Skeletal muscle tissue (tissue), 4 donors: ENCODE results near the gene HSPA12A. TPM values are rescaled to one million over a fixed set of nuclear protein-coding genes. Genes with fewer than 3 reads are reported as not detected.

Experiments used
- H3K27ac ChIP-seq: one replicate; pipeline ENCODE4 v1.7.0; 2013; ENCODE audit warnings: mild to moderate bottlenecking, low read depth, low read length, inconsistent platforms
- H3K27me3 ChIP-seq, 3 donors: one replicate each; pipeline ENCODE4 v1.7.0; 2013; ENCODE audit warnings: low read length in 3 of 3; ENCODE audit not compliant: control insufficient read depth in 3 of 3, insufficient read depth in 3 of 3
- H3K36me3 ChIP-seq, 3 donors: one replicate each; pipeline ENCODE4 v1.7.0; 2013; ENCODE audit warnings: low read length in 3 of 3; ENCODE audit not compliant: control insufficient read depth in 3 of 3, insufficient read depth in 3 of 3
- H3K4me1 ChIP-seq, 3 donors: one replicate each; pipeline ENCODE4 v1.7.0; 2013; ENCODE audit warnings: low read length in 3 of 3, mild to moderate bottlenecking in 3 of 3; ENCODE audit not compliant: control insufficient read depth in 3 of 3, insufficient read depth in 3 of 3
- H3K4me3 ChIP-seq, 3 donors: one replicate each; pipeline ENCODE4 v1.7.0; 2013; ENCODE audit warnings: low read length in 3 of 3
- H3K9ac ChIP-seq, 3 donors: one replicate each; pipeline ENCODE4 v1.7.0; 2013; ENCODE audit warnings: low read length in 3 of 3, mild to moderate bottlenecking in 3 of 3, moderate library complexity in 2 of 3, low read depth in 1 of 3
- H3K9me3 ChIP-seq, 3 donors: one replicate each; pipeline ENCODE4 v1.7.0; 2013; ENCODE audit warnings: low read length in 3 of 3; ENCODE audit not compliant: control insufficient read depth in 3 of 3
- total RNA-seq: library from RNA; depleted of rRNA; stranded (reverse); fragments of >200 nt; gene quantifications from one replicate; pipeline ENCODE4 v1.2.3, GENCODE V29; 2014
- donor health status: Osteomylitis.

The HSPA12A gene
- total RNA-seq, 1 donor from 2014 or later: 8.4 TPM

- Histone ChIP-seq H3K36me3 (no peaks in the 10 kb centered on the region), H3K27ac (no peak overlapping the region), H3K9ac (no peak overlapping the region), H3K4me3 (no peak overlapping the region), H3K9me3 (no peaks in the 10 kb centered on the region), H3K4me1 (peaks cover 4 to 6% (median 4%) of the 10 kb centered on the region in 3 donors), H3K27me3 (peaks cover 0 to 3% (median 0%) of the 10 kb centered on the region in 3 donors)
Observed at GRCh38 chr10:116783011-116783655, 40.8 kb upstream of the HSPA12A start.

DNA sequence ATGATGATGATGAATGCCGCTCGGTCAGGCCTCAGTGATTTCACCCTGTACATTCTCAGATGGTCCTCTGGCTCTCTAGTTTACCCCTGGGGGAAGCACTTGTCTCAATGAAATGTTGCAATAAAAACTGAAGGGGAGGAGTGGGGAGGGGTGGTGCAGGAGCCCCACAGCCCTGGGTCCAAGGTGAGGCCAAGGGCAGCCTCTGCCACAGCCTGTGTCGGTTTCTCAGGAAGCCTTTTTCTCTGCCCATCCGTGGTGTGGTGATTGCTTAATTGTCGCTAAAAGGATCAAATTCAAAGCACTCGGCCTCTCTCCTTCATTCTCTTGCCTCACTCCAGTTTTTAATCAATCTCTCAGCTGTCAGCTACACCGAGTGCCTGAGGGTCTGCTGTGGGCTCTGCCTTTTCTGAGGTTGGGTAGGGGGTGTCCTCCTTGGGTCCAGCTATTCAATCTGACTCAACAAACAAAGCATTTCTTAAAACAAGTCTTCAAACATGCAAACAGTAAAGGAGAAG lies 39.1 kb upstream of the HSPA12A start:
- Histone ChIP-seq H3K9ac (no peak overlapping the region), H3K27ac (no peak overlapping the region), H3K9me3 (no peaks in the 10 kb centered on the region), H3K4me1 (no peaks in the 10 kb centered on the region), H3K4me3 (no peak overlapping the region), H3K36me3 (no peaks in the 10 kb centered on the region), H3K27me3 (no peaks in the 10 kb centered on the region)

GRCh38 chr10:116780691-116781205 lies 38.4 kb upstream of the HSPA12A start:
- H3K4me1 ChIP-seq: no peaks in the 10 kb centered on the region
- peaks cover 0 to 1% (median 0%) of the 10 kb centered on the region in 3 donors for H3K27me3 ChIP-seq
- no peaks in the 10 kb centered on the region for H3K36me3 ChIP-seq
- H3K9ac ChIP-seq: no peak overlapping the region
- no peak overlapping the region for H3K27ac ChIP-seq
- H3K9me3 ChIP-seq: no peaks in the 10 kb centered on the region
- no peak overlapping the region for H3K4me3 ChIP-seq

GRCh38 chr10:116779076-116779687 lies 36.8 kb upstream of the HSPA12A start:
- Histone ChIP-seq H3K9me3 (no peaks in the 10 kb centered on the region), H3K36me3 (no peaks in the 10 kb centered on the region), H3K27ac (no peak overlapping the region), H3K27me3 (peaks cover 0 to 9% (median 0%) of the 10 kb centered on the region in 3 donors), H3K9ac (no peak overlapping the region), H3K4me3 (no peak overlapping the region), H3K4me1 (no peaks in the 10 kb centered on the region)

DNA sequence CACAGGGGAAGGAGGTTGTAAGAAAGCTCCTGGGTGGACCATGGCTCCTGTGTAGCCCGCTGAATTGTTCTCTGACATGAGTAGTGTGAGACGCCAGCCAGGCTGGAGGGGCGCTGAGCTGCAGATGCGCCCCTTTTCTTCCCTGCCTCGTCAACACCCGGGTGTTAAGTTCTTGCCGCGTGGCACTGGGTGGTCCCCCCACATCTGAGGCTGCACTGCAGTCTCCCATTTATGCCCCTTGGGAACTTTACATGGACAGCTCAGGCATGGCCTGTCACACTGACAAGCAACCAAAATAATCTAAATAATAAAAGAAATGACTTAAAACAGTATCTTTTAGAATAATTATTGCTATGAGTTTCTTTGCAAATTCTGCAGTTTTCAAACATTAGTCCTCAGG lies 34.6 kb upstream of the HSPA12A start:
- H3K4me3 ChIP-seq: no peak overlapping the region
- peaks cover 0 to under 1% (median 0%) of the 10 kb centered on the region in 3 donors for H3K4me1 ChIP-seq
- H3K36me3 ChIP-seq: no peaks in the 10 kb centered on the region
- H3K27ac ChIP-seq: no peak overlapping the region
- H3K9me3 ChIP-seq: no peaks in the 10 kb centered on the region
- H3K9ac ChIP-seq: no peak overlapping the region
- H3K27me3 ChIP-seq: peaks cover 0 to 9% (median 0%) of the 10 kb centered on the region in 3 donors

DNA sequence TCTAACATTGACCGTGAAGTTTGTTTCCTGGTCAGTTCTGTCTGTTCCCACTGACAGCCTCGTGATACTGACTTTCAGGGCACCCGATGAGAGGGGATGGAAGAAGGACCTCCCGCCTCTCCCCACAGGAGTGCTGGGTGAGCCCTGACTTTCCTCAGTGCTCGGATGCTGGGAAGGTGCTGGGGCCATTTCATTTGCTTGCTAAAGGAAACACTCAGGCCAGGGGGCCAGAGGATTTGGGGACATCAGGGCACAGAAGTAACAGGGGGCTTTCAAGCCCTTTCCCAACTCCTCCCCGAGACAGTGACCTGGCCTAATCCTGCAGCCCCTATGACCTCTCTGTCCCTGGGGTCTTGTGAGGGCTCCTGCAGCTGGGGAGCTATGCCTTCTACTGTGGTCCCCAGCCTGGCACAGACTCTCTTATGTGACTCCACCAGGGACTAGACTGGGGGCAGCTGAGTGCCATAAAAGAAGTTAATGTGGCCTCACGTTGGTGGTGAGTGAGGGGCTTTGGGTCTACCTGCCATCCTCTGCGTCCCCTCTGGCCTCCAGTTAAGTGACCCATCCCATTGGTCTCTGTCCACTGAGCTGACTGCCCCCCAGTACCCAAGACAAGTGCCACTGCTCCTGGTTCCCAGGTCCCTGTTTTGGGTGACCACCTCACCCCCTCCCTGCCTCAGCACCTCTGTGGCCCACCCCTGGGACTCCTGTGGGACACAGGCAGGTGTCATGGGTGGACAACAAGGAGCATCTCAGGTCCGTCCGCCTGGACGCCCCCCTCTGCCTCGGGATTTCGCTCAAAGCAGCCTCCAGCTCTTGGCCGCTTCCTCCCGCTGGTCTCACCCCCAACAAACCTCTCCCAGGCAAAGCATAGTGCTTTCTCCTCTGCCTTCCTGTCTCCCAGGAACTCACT lies 33.4 kb upstream of the HSPA12A start:
- Histone ChIP-seq H3K27me3 (peaks cover 0 to 9% (median 0%) of the 10 kb centered on the region in 3 donors), H3K27ac (no peak overlapping the region), H3K4me3 (no peak overlapping the region), H3K36me3 (no peaks in the 10 kb centered on the region), H3K4me1 (peaks cover 0 to 10% (median 7%) of the 10 kb centered on the region in 3 donors), H3K9ac (no peak overlapping the region), H3K9me3 (no peaks in the 10 kb centered on the region)

GRCh38 chr10:116774728-116775151 lies 32.4 kb upstream of the HSPA12A start:
- H3K4me1 ChIP-seq: peaks cover 0 to 12% (median 7%) of the 10 kb centered on the region in 3 donors
- H3K4me3 ChIP-seq: no peak overlapping the region
- no peaks in the 10 kb centered on the region for H3K36me3 ChIP-seq
- no peak overlapping the region for H3K9ac ChIP-seq
- peaks cover 0 to 9% (median 0%) of the 10 kb centered on the region in 3 donors for H3K27me3 ChIP-seq
- no peak overlapping the region for H3K27ac ChIP-seq
- H3K9me3 ChIP-seq: no peaks in the 10 kb centered on the region

DNA sequence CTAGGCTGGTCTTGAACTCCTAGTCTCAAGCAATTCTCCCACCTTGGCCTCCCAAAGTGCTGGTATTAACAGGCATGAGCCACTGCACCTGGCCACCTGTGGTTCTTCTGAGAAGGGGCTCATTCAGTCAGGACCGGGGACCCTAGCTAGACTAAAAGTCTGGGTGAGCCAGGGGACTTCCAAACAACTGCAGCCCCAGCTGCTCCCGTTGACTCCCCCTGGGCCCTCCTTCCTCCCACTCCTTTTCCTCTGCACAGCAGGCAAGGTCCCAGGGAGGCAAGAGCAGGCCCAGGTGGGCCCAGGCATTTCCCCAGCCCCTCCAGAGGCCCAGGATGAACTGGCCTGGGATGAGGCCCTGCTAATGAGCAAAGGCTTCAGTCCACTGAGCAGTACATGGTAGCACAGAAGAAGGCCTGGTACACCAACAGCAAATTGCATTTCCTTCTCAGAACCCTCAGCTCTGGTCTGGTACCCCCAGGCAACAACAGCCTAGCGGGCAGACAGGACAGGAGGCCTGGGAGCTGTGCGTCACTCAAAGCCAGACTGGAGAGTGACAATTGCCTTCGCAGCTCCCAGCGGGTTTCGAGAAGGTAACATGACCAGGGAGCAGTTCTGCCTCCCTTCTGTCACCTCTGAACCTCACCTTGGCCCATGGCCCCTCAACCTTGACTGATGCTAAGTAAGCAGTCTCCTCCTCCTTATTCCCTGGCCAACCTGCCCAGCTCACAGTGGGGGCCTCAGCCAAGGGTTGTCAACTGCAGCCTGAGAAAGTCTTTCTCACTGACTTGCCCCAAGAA lies 30.7 kb upstream of the HSPA12A start:
- Histone ChIP-seq H3K27ac (no peak overlapping the region), H3K4me1 (peaks cover 0 to 14% (median 7%) of the 10 kb centered on the region in 3 donors), H3K9ac (no peak overlapping the region), H3K4me3 (no peak overlapping the region), H3K9me3 (no peaks in the 10 kb centered on the region), H3K36me3 (no peaks in the 10 kb centered on the region), H3K27me3 (peaks cover 0 to 9% (median 8%) of the 10 kb centered on the region in 3 donors)

GRCh38 chr10:116771959-116772585 lies 29.7 kb upstream of the HSPA12A start:
- Histone ChIP-seq H3K4me1 (peaks cover 0 to 18% (median 11%) of the 10 kb centered on the region in 3 donors), H3K27ac (no peak overlapping the region), H3K9me3 (no peaks in the 10 kb centered on the region), H3K27me3 (peaks cover 0 to 9% (median 8%) of the 10 kb centered on the region in 3 donors), H3K4me3 (no peak overlapping the region), H3K9ac (no peak overlapping the region), H3K36me3 (no peaks in the 10 kb centered on the region)
